ENCODE results near the gene TMEM63A.
"Not testable (repeated sequence)": the region's sequence is repeated elsewhere in the genome, so short reads cannot be mapped to it uniquely, and the experiment has no call there.

Gene TMEM63A

DNA sequence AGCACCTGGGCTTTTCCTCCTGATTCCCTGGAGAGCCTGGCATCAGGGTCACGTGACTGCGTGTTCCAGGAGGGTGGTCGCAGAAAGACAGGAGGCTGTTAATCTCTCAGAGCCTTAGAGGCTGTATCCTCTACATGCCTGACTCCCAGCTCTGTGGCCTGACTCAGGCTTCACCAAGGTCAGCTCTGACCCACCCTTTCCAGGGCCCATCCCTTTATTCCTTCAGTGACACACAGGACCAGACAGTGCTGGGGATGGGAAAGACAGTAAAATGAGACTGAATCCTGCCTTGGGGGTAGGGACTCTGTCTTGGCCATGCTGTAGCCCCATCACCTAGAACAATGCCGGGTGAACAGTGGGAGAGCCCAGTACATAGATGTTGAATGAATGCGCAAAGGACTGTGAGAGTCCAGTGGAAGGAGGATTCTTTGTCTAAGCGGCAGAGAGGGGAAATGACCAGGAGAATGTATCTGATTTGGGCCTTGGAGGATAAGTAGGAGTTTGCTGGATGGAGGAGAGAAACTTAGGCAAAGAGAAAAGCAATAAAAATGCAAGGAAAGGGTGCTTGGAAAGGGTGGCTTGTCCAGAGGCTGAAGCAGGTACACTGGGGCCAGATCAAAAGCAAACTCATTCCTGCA lies 39.3 kb downstream of the TMEM63A start:
- DNase-seq, result no peak

DNA sequence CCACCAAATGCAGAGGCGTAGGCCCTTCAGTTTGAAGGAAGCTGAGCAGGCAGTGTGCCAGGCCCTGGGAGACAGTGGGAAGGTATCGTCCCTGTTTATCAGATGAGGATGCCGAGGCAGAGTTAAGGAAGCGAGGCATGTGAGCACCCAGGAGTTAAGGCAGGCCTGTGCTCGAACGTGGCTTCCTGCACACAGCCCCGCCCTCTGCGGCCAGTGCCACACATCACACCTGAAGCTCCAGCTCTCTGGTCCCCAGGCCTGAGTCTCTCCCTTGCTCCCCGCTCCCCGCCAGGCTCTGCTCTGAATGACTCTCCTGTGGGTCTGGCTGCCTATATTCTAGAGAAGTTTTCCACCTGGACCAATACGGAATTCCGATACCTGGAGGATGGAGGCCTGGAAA lies 40.1 kb downstream of the TMEM63A start:
- DNase-seq, result no peak

DNA sequence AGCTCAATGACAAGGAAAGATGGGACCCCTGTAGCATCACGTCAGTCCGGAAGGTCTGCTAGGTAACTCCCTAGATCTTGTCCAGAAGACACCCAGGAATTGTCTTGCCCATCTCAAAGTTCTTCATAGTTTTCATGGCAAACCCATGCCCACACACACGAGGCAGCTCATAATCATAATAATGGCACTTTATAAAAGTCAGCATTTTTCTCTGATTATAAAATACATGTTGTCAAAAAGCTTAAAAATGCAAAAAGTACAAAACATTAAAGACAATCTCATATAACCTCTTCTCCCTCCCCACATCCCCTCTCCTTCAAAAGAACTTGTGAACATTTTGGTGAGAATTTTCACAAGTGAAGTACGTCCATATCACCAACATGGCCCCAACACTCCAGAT lies 41.5 kb downstream of the TMEM63A start:
- DNase-seq, result no peak

DNA sequence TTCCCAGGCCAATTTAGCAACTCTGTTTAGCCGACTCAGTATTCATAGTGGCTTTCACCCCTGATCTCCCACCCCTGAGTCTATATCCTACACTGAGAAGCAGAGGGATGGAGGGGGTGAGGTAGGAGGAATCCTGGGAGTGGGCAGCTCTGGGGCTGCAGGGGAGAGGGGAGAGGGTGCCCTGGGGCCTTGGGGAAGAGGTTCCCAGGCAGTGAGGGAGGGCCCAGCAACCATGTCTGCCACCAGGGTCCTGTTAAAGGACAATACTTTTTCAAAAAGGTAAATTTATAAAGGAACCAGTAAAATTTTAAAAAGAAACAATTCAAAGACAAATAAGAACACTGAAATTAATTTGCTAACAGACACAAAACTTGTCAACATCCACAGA lies 42.0 kb downstream of the TMEM63A start:
- DNase-seq, result no peak

DNA sequence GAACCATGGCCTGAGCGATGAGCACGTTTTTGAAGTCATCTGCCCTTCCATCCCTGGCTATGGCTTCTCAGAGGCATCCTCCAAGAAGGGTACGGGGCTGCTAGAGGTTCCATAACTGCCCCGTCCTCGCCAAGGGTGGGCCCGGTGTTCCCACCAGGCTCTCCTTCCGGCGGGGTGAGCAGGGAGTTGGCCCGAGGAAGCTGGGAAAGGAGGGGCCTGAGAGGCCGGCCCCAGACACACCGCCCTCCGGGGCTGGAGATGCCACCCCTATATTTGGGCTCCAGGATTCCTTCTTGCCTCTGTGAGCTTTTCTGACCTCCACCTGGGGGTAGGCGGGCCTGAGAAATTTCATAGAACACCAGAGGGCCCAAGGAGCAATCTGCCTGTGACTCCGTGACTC lies 43.4 kb downstream of the TMEM63A start:
- DNase-seq, result no peak

DNA sequence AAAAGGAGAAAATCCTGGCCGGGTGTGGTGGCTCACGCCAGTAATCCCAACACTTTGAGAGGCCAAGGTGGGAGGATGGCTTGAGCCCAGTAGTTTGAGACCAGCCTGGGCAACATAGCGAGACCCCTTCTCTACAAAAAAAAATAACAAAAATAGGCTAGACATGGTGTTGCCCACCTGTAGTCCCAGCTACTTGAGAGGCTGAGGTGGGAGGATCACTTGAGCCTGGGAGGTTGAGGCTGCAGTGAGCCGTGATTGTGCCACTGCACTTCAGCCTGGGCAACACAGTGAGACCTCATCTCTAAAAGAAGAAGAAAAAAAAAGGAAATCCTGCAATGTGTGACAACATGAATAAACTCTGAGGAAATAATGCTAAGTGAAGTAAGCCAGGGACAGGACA lies 45.9 kb downstream of the TMEM63A start:
- not testable (repeated sequence) for DNase-seq

DNA sequence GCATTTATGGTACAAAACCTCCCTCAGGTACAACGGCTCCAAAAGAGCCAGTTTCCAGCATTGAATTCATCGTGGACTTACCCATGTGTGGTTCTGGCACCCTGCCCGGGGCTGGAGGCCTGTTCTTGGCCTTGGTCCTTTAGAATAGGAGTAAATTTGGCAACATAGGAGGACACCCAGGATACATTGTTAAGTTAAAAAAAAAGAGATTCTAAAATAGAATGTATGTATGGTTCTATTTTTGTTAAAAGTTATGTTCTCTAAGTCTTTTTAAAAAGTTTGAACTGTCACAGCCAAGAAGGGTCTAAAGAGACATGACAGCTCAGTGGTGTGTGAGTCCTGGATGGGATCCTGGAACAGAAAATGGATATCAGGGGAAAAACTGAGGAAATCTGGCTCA lies 46.3 kb downstream of the TMEM63A start:
- DNase-seq, result no peak

DNA sequence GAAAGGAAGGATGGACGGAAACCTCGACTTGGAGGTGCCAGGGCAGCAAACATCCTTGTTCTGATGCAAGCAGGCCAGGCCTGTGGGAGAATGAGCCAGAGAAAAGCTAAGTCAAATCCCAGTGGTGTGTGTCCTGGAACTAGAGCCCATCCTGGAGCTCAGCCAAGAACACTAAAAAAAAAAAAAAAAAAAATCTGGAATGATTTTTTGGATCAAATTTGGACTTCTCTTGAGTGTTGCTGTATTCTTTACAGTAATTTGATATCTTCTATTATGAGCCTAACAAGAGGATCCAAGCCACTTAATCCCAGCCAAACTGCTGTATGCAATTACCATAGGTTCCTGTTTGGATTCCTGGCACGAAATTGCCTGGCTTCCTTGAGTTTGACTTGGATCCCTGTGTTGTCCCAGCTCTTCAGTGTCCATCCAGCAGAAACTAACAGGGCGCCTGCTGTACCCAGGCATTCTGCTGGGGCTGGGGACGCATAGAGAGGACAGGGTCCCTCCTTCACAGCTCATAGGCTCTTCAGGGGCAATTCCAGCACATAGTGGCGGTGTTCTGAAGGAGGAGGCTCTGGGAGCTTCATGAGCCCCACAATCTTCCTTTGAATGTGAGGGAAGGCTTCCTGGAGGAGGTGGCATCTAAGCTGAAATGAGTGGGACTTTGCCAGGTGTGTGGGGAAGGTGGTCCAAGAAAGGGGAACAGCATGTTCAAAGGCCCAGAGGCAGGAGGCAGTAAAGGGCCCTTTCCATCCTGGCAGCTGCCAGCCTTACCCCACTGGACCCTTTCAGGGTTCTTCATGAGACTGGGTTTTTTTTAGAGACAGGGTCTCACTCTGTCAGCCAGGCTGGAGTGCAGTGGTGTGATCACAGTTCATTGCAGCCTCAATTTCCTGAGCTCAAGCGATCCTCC lies 47.5 kb downstream of the TMEM63A start:
- DNase-seq, result no peak

DNA sequence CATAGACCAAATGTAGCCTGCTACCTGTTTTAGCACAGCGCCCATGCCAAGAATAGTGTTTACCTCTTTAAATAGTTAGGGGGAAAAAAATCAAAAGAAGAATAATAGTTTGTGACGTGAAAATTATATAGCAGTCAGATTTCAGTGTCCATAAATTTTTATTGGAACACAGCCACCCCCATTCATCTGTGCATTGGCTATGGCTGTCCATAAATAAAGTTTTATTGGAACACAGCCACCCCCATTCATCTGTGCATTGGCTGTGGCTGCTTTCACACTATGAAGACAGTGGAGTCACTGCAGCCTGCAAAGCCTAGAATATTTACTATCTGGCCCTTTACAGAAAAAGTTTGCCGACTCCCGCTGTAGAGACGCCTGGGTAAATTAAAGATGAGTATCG lies 51.3 kb downstream of the TMEM63A start:
- no peak for DNase-seq

DNA sequence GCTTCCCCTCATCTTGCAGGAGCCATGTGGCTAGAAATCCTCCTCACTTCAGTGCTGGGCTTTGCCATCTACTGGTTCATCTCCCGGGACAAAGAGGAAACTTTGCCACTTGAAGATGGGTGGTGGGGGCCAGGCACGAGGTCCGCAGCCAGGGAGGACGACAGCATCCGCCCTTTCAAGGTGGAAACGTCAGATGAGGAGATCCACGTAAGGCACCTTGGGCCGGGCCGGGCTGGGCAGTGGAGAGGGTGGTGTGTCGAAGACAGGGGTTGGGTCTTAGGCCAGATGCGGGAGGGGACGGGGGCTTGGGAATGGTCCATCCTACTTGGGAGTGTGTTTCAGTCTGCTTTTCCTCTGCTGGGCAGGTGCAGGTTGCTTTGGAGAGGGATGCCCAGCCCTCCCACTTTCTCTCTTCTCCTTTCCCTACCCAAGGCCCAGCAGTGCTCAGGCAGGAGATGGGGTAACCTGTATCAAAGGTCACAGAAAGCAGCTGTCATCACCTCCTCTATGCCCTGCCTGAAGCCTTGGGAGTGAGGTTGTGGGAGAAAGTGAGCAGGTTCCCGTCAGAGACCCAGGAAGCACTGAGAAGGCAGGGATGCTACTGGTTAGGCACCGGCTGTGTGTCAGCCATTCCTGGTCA lies 53.4 kb downstream of the TMEM63A start:
- DNase-seq, result no peak

DNA sequence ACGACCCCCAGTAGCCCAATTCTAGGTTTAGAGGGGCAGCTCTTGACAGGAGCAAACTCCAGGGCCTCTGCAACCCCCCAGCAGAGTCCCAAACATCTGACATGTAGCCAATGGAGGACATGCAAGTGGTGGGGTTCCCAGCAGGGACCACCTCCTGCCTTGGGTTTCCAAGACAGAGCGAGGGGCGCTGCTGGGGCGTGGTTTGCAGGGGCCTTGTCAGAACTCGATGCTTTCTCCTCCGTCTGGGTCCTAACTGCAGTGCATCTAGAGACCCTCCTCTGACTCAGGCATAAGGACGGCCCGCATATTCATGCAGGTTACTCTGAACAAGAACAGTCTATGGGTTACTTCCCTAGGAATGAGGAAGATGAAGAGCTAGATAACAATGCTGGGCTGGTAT lies 55.1 kb downstream of the TMEM63A start:
- no peak for DNase-seq

DNA sequence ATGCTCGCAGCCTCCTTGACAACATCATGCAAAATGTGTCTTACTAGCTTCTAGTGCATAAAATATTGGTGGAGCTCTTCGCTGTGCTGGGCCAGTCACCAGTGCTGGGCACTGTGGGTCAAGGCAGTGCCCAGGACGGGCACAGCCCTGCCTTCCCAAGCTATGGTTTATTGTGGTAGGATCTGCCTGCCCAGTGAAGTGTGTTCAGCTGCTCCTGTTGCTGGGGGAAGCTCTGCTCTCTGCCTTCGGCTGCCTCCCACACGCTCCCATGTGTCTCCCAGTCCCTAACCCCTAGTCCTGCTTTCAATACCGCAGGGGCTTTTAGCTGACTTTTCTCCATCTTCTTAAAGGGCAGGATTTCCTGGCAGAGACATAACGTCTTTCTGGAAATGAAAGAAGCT lies 56.6 kb downstream of the TMEM63A start:
- DNase-seq, result no peak

DNA sequence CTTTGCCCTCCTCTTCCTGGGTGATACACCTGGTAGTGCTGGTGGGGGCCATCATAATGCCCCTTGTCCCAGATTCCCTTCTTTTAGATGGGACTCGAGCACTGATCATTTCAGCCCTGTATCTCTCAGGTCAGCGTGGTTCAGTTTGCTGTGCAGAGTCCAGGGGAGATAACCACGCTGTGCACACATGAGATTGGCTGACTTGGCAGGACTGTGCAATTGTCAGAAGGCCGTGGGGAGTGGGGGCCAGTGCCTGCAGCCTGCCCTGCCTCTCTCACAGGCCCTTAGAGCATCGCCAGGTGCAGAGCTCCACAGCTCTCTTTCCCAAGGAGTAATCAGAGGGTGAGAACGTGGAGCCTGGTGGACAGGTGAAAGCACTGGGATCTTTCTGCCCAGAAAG lies 57.1 kb downstream of the TMEM63A start:
- DNase-seq, result no peak

DNA sequence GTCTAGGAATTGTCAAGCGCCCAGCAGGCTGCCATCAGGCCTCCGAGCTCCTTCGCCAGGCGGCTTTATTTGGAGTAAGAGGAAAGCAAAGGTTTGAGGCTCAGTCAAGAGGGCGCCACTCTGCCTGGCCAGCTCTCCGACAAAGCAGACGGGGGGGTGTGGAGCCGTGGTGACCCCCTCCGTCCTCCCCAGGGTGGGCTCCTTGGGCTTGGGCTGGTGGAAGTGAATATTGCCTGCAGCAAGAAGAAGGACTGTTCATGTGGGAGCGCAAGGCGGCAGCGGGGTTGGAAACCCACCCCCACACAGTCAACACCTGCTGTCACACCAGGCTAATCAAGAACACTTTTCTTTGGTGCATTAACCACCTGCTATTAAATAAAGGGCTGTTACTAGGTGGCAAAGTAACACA lies 57.6 kb downstream of the TMEM63A start:
- DNase-seq, result no peak

DNA sequence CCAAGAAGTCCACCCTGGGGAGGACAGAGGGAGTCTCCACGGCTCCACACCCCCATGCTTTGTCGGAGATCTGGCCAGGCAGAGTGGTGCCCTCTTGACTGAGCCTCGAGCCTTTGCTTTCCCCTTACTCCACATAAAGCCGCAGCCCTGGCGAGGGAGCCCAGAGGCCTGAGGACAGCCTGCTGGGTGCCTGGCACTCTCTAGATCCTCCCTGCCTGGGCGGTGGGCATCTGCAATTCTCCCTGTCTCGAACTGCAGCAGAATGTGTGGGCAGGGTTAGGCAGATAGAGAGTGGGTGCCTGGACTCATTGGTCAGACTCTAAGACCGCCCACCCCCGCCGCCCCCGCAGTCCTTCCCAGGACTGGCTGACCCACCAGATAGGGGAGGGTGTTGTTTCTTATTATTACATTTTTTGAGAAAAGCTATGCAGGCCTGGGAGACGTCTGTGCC lies 58.3 kb downstream of the TMEM63A start:
- no peak for DNase-seq

DNA sequence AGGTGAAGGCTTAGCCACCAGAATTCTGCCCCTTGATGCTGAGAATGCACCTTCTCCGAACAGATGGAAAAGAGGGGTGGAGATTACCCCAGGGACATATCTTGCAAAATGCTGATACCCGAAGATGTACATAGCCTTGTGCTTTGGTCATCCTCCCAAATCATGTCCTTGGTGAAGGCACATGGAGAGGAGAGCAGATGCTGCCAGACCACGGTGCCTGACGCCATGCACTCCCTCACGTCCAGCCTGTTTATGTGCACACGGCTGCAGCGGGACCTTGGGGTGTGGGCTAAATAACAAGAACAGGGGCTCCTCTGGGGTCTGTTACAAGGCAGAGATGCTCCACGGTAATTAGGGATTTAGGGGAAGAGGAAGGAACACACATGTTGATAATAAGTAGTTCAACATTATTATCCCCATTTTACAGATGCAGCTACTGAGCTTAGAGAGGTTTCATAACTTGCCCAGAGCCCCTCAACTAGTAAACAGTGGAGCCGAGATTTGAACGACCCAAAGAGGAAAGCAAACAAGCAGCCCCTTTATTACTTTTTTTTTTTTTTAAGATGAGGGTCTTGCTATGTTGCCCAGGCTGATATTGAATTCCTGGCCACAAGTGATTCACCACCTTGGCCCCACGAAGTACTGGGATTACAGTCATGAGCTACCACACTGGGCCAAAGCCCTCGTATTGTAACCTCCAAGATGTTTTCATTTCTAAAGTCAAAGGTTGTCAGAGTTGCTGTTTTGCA lies 59.4 kb downstream of the TMEM63A start:
- no peak for DNase-seq

DNA sequence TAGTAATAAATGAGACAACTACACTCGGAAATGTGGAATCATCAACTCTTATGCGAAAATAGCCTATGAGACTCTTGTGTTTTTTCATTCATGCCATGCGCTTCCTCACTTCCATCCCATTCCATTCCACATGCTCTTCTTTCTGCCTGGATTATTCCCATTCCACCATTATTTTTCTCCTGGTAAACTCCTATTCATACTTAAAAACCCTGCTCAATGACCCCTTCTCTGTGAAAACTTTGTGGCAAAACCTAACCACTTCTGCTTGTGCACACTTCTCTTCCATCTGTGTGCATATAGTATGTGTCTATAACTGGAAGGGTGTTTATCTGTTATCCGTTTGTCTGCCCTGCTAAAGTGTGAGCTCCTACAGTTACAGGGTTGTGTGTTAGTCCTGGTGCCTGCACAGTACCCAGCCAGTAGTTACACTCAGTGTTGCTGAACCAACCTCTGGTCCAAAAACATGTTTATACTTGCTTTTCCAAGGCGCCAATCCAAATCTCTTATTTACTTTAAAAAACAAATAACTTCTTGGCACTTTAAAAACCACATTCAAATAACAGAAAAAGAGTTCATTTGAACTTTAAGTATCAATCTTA lies 61.6 kb downstream of the TMEM63A start:
- DNase-seq, result no peak

DNA sequence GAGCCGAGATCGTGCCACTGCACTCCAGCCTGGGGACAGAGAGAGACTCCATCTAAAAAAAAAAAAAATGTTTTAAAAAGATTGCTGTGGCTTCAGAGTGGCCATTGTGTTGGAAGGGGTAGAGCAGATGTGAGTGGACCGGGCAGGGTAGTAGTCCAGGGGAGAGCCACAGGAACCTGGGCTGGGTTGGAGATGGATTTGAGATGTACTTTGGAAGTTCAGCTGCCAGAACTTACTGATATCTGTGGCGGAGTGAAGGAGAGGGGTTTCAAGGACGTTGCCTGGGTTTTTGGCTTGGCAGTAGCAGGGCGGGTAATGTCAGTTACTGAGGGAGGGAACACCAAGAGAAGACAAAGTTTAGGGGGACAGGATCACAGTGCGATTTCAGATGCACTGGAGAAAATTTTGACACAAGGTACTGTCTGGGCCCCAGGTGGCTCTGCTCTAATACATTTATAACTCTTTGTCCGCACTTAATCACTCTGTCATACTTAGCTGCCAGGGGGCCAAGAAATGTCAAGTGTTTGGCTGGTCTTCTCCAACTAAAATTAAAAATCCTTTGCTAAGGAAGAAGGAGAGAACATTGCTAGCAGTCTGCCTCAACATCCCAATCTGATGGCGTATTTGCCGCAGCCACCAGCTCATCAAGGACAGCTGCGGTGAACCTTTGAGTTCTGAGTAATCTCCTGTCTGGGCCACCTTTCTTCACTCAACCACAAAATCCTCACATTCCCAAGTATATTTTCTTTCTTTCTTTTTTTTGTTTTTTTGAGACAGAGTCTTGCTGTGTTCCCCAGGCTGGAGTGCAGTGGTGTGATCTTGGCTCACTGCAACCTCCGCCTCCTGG lies 62.6 kb downstream of the TMEM63A start:
- no peak for DNase-seq

DNA sequence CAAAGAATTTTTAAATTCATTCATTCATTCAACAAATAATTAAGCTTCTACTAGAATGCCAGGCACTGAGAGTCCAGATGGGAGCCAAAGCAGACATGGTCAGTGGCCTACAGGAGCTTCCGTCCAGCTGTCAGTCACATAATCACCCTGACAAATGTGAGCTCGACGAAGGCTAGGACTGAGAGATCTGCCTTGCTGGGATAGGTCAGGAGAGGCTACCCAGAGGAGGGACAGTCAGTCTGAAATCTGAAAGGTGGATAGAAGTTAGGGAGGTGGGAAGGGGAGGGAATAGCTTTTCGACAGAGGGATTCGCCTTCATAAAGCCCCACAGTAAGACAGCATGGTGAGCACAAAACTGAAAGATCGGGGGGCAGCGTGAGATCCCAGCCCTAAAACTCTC lies 64.0 kb downstream of the TMEM63A start:
- no peak for DNase-seq

DNA sequence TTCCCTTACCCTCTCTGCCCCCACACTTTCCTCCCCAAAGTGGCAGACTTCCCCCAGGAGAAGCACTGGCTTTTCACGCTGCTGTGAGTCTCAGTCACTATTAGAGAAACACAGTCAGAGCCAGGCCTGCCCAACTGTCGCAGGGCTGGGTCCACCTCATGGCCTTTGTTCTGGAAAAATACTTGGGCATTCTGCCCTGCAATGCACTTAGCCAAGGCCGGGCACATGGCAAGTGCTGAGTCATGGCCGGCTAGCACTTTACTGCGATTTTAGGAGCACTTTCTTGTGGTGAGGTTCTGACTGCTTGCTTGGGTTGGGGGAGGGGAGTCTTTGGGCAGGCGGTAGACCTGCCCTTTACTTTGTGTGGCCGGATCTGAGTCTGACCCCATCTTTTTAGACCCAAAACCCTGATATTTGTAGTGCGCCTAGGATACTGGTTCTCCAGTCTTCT lies 64.5 kb downstream of the TMEM63A start:
- DNase-seq, result no peak

DNA sequence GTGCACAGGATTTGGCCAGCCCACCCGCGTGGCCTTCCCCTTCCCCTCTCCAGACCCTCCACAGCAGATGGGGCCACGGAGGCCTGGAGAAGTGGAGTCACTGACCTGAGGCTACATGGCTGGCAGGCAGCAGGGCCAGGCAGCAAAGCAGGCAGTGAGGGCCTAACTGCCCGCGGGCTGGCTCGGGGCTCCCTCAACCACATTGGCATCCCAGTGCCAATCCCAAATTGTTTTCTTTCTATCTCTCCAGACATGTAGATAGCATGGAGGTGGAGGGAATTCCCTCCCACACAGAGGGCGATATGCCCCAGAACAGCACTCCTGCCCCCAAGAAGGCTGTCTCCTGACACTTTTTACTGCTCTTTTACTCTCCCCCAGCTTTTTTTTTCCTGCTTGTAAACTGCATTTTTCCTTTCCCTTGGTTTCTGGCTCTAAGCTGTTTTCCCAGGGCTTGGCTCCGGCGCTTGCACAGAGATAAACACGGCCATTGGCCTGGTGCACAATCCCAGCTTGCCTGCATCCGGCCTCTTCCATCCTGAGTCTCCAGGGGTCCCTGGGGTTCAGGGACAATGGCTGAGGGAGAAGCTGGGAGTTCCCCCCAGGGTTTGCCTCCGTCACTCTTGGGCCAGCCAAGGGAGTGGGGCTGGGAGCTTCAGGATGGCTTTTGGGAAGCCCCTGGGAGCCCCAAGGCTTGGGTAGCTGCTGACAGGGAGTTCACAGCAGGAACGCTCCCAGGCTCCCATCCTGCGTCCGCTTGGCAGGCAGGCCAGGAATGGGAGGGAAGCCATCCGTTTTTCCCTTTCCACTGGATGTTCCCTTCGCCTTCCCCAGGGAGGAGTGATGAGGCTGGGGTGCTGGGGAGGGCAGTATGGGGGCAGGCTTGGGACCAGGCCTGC lies 65.3 kb downstream of the TMEM63A start:
- DNase-seq, result no peak
